Mucosa of descending colon (tissue), 3 donors: ENCODE measurements around the gene PHOX2A. TPM values are rescaled to one million over a fixed set of nuclear protein-coding genes. Genes with fewer than 3 reads are reported as not detected.

Source experiments
- ATAC-seq: fragments of 200-7000 bp; cut with Tn5 transposase; one replicate; pipeline ENCODE4 v1.9.1; 2020; ENCODE audit warnings: mild to moderate bottlenecking, moderate library complexity
- DNase-seq, 3 donors: peaks; one replicate each; pipeline ENCODE4 v3.0.0-alpha.2; 2020
- H3K36me3 ChIP-seq: fragments of 200-600 bp; one replicate; pipeline ENCODE4 v1.8.0; 2021; ENCODE audit warnings: low read depth, mild to moderate bottlenecking
- H3K4me1 ChIP-seq: fragments of 200-600 bp; one replicate; pipeline ENCODE4 v1.8.0; 2021; ENCODE audit warnings: low read depth, mild to moderate bottlenecking
- H3K4me3 ChIP-seq: fragments of 200-600 bp; one replicate; pipeline ENCODE4 v1.8.0; 2021; ENCODE audit warnings: mild to moderate bottlenecking
- H3K9me3 ChIP-seq: fragments of 200-600 bp; one replicate; pipeline ENCODE4 v1.8.0; 2021; ENCODE audit warnings: mild to moderate bottlenecking
- intact Hi-C, 2 donors: fragments of 100-400 bp; cut with DNase I in 1 of 2; cut with micrococcal nuclease in 1 of 2; formaldehyde crosslinking; loops; one replicate each; pipeline versions ENCODE4 v1.11.0 to v1.11.1; 2022; cut with DNase I, micrococcal nuclease
- total RNA-seq, 3 donors: library from RNA; stranded (reverse); fragmentation: NEBNext Ultra II Directional in 2 of 3; extraction: Animal tissue kit (Norgen Biotek cat#: 25700) in 2 of 3; gene quantifications; one replicate each; pipeline versions ENCODE4 v1.2.1 to v1.2.4, GENCODE V29; 2021 to 2023
- TF ChIP-seq, protein P1 (sequence below): fragments of 200-600 bp; IDR thresholded peaks from one replicate; pipeline ENCODE4 v1.8.0; 2022; ENCODE audit warnings: antibody characterized with exemption, mild to moderate bottlenecking
- donor health status: DM: no; HTN: no; CAD: no; lungs with moderate emphysema.
- donor health status: DM: no; HTN: no; CAD: no.
- donor health status: DM: no; HTN: yes; CAD: no.

PHOX2A gene
- total RNA-seq, 3 donors from 2014 or later = 0.55 to 2.6 (median 0.60) TPM

DNA sequence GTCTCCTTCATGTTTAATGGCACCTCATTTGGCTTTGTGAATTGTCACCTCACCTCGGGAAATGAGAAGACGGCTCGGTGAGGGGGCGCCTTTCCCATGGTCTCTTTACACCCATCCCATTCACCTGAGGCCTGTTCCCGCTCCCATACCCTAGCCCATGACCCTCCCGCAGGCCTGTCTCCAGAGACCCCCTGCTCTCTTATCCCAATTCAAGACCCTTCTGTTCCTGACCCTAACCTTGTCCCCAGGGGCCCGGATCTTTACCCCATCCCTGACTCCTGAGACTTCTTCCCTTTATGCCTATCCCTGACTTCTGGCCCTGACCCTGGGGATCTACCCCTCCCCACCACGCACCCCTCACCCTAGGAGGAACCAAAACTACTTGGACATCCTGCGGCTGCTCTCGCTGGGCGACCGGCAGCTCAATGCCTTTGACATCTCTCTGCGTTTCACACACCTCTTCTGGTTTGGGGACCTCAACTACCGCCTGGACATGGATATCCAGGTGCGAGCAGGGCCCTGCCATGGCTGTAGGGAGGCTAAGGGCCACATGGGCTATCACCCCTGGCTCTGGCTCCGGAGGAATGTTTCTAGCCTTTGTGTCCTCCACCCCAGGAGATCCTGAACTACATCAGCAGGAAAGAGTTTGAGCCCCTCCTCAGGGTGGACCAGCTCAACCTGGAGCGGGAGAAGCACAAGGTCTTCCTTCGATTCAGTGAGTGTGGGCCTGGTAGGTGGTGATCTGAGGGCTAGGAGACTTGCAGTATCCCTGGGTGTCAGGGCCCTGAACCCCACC is 11.5 kb downstream of the PHOX2A start:
- TF ChIP-seq, protein P1, sequence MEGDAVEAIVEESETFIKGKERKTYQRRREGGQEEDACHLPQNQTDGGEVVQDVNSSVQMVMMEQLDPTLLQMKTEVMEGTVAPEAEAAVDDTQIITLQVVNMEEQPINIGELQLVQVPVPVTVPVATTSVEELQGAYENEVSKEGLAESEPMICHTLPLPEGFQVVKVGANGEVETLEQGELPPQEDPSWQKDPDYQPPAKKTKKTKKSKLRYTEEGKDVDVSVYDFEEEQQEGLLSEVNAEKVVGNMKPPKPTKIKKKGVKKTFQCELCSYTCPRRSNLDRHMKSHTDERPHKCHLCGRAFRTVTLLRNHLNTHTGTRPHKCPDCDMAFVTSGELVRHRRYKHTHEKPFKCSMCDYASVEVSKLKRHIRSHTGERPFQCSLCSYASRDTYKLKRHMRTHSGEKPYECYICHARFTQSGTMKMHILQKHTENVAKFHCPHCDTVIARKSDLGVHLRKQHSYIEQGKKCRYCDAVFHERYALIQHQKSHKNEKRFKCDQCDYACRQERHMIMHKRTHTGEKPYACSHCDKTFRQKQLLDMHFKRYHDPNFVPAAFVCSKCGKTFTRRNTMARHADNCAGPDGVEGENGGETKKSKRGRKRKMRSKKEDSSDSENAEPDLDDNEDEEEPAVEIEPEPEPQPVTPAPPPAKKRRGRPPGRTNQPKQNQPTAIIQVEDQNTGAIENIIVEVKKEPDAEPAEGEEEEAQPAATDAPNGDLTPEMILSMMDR = no peak
- ATAC-seq (no peak), DNase-seq (no peak)
- peaks cover 3% of the 10 kb centered on the region for H3K4me1 ChIP-seq
- no peaks in the 10 kb centered on the region for H3K9me3 ChIP-seq
- peaks cover 3% of the 10 kb centered on the region for H3K36me3 ChIP-seq
- H3K4me3 ChIP-seq = no peak overlapping the region
- intact Hi-C loops = no loop called here

- intact Hi-C loops = no loop called here
- no peaks in the 10 kb centered on the region for H3K4me1 ChIP-seq
- H3K9me3 ChIP-seq = no peaks in the 10 kb centered on the region
- no peak for DNase-seq
- TF ChIP-seq, protein P1 = no peak
- peaks cover 3% of the 10 kb centered on the region for H3K36me3 ChIP-seq
- no peak overlapping the region for H3K4me3 ChIP-seq
- no peak for ATAC-seq
Measured at GRCh38 chr11:72231396-72232259, 12.3 kb downstream of the PHOX2A start.

GRCh38 chr11:72230764-72231365 is 13.1 kb downstream of the PHOX2A start:
- ATAC-seq (no peak), DNase-seq (no peak)
- no peaks in the 10 kb centered on the region for H3K9me3 ChIP-seq
- H3K36me3 ChIP-seq = peaks cover 3% of the 10 kb centered on the region
- TF ChIP-seq, protein P1 = no peak
- H3K4me3 ChIP-seq = no peak overlapping the region
- peaks cover under 1% of the 10 kb centered on the region for H3K4me1 ChIP-seq
- intact Hi-C loops = no loop called here

DNA sequence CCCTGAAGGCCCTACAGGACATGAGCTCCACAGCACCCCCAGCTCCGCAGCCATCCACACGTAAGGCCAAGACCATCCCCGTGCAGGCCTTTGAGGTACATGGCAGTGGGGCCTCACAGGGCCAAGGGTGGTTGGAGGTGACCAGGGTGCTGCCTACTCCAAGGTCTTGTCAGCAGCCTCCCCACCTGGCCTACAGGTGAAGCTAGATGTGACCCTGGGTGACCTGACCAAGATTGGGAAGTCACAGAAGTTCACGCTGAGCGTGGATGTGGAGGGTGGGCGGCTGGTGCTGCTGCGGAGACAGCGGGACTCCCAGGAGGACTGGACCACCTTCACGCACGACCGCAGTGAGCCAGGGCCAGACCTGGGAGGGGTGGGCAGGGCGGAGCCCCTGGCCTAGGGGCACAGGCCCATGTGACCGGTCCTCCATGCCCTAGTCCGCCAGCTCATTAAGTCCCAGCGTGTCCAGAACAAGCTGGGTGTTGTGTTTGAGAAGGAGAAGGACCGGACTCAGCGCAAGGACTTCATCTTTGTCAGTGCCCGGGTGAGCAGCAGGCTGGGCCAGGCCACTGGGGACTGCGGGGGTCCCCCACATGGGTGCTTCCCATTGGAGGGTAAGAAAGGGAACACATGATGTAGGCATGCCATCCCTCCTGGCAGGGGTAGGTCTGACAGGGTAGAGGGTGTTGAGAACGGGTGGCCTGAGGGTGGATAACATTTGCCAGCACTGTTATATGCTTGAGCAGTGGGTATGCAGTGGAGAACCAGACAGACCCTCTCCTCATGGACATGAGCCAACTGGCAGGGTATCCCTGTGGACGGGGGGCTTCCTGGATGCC is 13.8 kb downstream of the PHOX2A start:
- H3K36me3 ChIP-seq = peaks cover 3% of the 10 kb centered on the region
- TF ChIP-seq, protein P1 = no peak
- no peaks in the 10 kb centered on the region for H3K9me3 ChIP-seq
- H3K4me1 ChIP-seq = peaks cover 7% of the 10 kb centered on the region
- no peak overlapping the region for H3K4me3 ChIP-seq
- intact Hi-C loops = no loop called here
- DNase-seq (no peak), ATAC-seq (no peak)

DNA sequence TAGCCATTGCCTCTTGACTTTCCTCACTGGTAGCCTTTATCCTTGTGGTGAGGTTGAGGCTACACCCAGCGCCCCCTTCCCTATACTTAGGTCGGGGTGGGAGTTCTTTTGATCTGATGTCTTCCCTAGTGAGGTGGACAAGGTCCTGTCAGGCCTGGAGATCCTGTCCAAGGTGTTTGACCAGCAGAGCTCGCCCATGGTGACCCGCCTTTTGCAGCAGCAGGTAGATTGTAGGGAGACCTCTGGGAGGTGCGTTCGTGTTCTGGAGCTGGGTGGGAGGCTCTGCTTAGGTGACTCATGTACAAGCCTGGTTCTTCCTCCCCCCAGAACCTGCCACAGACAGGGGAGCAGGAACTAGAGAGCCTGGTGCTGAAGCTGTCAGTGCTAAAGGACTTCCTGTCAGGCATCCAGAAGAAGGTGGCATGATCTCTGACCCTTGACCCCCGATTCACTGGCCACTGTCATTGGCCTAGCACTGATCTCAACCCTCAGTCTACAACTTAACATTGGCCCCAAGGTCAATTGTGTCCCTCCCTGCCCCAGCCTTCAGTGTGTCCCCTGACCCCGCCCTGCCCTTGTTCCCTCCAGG is 14.5 kb downstream of the PHOX2A start:
- intact Hi-C loops = no loop called here
- Histone ChIP-seq H3K4me3 (no peak overlapping the region), H3K9me3 (no peaks in the 10 kb centered on the region), H3K4me1 (peaks cover 7% of the 10 kb centered on the region), H3K36me3 (peaks cover 3% of the 10 kb centered on the region)
- no peak for DNase-seq
- TF ChIP-seq, protein P1 = no peak
- no peak for ATAC-seq
